Right forelimb (tissue), 1 donor: ENCODE measurements around the gene CPNE6.
A peak's percentile ranks its signal among the peaks of the same experiment; 100 is the strongest.
"Not testable (repeated sequence)": the region's sequence is repeated elsewhere in the genome, so short reads cannot be mapped to it uniquely, and the experiment has no call there.

ENCODE experiments used
- DNase-seq: peaks from one replicate; pipeline ENCODE4 v3.0.0-alpha.2; 2018

Gene CPNE6

DNA sequence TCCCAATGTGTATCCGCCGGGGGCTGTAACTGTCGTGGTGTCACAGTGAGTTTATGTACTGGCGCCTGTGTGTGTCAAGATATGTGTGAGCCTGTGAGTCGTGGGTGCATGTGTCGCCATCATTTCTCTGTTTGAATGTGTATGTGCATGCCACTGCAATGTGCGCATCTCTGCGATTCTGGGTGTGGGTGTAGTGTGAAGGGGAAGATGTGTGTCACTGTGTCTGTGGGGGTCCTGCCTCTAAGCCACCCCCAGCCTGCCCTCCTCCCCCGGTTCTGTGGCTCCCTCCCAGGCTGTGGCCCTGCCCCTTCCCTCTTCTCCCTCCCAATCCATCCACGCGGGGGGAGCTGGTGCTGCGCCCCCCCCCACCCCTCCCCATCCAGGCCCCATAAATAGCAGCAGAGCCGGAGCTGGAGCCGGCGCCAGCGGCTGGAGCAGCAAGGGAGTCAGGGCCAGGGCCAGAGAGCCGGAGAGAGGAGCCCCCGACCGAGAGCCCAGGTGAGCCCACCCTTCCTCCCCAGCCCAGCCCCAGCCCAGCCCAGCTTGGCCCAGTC is at the start of gene CPNE6:
TSS of gene CPNE6 (plus strand) at position 419 of the 554 bp plus-strand sequence. CDS start 1,375 bp downstream, outside the sequence.
- no peak for DNase-seq

DNA sequence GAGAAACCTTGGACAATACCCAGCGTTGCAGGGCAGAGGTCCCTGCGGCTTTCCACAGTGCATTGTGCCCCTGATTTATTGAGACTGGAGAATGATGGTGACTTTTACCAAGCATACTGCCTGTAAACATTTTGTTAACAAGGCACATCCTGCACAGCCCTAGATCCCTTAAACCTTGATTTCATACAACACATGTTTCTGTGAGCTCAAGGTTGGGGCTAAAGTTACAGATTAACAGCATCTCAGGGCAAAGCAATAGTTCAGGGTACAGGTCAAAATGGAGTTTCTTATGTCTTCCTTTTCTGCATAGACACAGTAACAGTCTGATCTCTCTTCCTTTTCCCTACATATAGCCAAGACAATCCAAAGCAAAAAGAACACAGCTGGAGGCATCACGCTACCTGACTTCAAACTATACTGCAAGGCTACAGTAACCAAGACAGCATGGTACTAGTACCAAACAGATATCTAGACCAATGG is 46.4 kb upstream of the CPNE6 start:
- DNase-seq: not testable (repeated sequence)

DNA sequence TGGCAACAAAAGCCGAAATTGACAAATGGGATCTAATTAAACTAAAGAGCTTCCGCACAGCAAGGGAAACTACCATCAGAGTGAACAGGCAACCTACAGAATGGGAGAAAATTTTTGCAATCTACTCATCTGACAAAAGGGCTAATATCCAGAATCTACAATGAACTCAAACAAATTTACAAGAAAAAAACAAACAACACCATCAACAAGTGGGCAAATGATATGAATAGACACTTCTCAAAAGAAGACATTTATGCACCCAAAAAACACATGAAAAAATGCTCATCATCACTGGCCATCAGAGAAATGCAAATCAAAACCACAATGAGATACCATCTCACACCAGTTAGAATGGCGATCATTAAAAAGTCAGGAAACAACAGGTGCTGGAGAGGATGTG is 41.7 kb upstream of the CPNE6 start:
- not testable (repeated sequence) for DNase-seq

DNA sequence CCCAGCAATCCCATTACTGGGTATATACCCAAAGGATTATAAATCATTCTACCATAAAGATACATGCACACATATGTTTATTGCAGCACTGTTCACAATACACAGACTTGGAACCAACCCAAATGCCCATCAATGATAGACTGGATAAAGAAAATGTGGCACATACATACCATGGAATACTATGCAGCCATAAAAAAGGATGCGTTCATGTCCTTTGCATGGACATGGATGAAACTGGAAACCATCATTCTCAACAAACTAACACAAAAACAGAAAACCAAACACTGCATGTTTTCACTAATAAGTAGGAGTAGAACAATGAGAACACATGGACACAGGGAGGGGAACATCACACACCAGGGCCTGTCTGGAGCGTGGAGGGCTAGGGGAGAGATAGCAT is 40.0 kb upstream of the CPNE6 start:
- DNase-seq: not testable (repeated sequence)

DNA sequence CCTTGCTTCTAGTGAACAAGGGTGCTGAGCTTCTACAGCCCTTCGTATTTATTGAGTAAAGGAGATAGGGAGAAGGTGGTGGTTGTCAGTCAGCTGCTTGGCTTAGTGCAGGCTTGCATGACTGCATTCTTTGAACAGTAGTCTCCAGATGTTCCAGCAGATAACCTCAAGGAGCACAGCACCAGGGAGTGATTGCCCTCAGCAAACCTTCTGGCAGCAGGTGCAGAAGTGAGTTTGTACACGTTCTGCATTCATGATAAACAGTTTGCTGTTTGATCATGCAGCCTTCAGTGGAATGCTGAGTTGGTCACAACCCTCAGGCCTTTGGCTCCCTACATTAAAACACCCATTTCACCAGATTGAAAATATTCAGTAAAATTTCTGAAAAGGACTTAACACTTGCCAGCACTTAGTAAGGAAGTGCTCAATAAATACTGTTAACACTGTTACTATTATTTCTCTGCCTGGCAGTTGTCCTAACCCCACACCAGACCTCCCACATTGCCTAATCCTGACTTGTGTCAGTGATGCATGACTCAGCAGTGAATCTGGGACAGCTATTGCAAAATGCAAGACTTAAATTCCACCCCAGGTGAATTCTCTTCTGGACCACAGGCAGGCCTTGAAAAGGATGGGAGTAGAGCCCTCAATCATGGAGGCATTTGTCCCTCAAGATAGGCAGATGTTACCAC is 38.5 kb upstream of the CPNE6 start:
- DNase-seq: no peak

DNA sequence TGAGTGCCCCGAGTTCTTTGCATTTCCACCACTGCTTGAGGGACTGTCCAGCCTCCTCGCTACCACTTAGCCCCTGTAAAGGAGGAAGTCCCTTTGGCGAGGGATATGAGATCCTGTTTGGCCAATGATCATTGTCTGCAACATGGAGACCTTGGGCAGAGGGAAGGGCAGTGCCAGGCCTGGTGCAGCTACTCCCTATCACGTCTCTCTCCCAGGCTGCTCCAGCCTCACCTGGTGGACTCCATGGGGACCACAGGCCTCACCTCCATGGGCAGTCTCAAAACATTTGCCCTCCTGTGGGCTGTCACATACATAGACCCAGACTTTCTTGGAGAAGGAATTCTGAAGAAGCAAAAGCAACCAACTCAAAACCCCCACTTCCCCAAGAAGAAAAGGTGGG is 35.6 kb upstream of the CPNE6 start:
- not testable (repeated sequence) for DNase-seq

DNA sequence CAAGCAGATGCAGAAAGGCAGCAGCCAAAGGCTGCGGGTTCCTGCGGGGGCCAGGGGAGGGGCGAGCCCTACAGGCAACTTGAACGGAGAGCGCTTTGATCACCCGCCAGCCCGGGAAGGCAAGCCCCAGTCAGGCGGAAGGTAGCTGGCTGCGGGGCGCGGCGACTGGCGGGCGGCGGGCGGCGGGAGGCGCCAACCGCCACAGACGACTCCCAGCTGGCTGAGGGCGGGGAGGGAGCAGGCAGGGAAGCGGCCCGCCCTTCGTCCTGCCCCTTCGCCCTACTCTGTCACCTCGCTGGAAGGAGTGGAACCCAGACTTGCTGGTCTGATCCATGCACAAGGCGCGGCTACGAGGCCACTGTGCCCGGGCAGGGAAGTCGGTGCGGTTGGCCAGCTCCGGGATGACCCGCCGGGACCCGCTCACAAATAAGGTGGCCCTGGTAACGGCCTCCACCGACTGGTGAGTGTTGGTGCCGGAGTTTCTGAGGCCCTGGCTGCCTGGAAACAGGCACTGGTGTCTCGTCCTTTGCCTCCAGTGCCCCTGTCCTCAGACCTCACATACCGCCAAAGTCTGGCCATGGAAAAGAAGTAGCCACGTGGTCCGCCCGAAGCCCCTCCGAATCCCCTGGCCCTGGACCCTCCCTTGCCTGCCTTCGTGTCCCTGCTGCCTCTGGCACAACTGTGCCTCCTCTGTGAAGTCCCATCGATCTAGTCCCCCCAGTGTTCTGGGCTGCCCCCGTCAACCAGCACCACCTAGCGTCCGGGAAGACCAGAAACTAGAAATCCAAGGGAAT is 35.0 kb upstream of the CPNE6 start:
- peak; percentile 87 for DNase-seq

DNA sequence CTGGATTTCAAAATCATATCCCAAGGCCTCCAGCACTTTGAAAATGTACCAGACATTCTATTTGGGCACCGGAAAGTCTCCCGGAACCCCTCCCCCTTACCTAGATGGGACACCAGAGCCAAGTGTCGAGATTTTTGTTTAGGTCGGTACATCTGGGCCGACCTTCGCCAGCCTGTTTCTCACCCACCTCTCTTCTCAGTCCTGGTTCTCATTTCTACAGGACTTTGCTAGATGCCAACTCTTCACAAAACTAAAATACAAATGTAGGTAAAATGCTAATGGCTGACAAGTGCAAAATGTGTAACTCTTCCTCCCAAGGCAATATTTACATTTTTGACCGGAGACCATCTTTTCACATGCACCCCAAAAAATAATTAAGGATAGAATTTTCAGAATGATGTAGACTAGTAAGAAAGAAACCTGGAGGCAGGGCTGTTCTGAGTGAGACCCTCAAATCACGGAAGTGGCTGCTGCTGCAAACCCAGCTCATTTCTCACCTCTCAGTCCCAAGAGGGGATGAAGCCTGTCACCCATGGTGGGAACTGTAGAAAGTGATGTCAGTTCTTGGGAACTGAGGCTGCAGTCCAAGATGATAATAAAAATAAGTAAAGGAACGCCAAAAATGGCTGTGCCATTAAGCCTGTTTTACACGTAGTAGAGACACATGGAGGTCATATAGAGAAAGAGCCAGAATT is 34.3 kb upstream of the CPNE6 start:
- not testable (repeated sequence) for DNase-seq

DNA sequence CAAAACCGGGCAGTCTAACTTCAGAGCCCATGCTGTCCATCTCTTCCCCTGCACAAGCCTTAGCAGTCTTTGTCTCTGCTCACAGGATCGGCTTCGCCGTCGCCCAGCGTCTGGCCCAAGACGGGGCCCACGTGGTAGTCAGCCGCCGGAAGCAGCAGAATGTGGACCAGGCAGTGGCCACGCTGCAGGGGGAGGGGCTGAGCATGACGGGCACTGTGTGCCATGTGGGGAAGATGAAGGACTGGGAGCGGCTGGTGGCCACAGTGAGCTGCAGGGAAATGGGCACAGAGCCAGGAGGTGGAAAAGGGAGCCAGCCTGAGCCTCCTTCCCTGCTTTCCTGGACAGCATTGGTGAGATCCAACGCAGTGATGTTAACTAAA is 33.7 kb upstream of the CPNE6 start:
- no peak for DNase-seq

DNA sequence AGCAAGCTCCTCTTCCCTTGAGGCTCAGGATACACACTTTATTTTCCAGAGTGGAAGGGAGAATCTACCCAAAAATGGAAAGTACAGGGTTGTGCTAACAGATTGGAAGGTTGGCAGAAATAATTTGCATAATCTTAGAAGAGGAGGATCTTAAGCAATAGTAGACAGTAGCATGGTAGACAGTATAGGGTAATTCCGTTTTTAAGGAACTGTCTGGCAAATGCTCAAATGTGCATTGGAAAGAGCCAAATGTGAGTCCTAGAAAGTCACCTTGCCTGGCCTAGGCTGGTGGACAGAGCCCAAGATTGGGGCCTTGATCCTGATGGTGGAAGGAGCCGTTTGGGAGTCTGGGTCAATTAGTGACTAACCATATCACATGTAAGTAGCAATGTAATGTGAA is 32.7 kb upstream of the CPNE6 start:
- no peak for DNase-seq

DNA sequence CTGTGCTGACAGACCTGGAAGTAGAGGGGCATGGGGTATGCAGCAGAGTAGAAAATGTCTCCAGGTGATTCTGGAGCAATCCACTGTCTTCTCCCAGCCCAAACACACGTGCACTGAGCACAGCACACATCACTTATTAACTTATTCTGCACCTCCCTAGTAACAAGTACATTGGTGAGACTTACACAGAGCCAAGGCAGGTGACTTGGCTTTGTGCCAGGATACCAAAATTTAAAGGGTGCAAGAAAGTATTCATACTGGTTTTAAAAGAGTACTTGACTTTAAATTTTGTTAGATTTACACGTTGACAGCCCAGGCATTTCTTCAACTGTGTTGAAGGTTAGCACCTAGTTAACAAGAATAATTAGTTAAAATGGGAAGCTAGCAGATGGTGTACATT is 30.7 kb upstream of the CPNE6 start:
- DNase-seq: no peak

DNA sequence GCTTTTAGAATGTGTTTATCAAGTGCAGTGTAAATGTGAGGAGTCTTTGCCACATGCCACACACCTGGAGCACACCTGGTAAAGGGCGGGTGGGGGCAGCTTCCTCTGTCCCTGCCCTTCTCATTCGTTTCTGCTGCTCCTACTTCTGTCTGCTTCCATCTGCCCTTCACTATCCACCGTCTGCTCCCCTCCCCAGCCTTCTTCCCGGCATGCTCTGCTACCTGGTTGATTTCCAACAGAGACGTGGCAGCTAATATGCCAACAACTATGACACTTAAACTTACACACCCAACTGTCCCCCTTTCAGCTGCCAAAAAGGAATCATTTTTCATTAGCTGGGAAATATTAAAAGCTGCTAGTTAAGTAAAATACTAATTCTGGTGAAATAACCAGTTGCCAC is 28.6 kb upstream of the CPNE6 start:
- no peak for DNase-seq

DNA sequence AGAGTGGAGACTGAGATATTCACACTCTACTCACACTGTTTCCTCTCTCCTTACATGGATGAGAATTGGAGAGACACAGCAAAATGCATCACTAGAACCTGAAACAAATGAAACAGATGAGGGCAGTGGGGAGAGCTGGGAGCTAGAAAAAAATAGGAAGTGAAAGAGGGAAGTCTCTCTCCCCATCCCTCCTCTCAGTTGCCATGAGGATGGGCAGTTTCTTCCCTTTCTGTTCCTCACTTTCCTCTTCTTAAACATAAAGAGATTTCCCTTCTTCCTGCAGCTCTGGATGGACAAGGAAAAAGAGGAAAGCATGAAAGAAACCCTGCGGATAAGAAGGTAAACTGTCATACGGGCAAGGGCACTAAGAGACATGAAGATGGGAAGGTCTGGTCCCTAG is 22.4 kb upstream of the CPNE6 start:
- not testable (repeated sequence) for DNase-seq

DNA sequence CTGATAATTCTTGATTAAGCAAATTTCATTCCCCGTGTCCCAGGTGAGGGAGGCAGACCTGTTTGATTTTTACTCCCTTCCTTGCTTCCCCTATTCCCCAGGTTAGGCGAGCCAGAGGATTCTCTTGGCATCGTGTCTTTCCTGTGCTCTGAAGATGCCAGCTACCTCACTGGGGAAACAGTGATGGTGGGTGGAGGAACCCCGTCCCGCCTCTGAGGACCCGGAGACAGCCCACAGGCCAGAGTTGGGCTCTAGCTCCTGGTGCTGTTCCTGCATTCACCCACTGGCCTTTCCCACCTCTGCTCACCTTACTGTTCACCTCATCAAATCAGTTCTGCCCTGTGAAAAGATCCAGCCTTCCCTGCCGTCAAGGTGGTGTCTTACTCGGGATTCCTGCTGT is 20.6 kb upstream of the CPNE6 start:
- peak; percentile 35 for DNase-seq

DNA sequence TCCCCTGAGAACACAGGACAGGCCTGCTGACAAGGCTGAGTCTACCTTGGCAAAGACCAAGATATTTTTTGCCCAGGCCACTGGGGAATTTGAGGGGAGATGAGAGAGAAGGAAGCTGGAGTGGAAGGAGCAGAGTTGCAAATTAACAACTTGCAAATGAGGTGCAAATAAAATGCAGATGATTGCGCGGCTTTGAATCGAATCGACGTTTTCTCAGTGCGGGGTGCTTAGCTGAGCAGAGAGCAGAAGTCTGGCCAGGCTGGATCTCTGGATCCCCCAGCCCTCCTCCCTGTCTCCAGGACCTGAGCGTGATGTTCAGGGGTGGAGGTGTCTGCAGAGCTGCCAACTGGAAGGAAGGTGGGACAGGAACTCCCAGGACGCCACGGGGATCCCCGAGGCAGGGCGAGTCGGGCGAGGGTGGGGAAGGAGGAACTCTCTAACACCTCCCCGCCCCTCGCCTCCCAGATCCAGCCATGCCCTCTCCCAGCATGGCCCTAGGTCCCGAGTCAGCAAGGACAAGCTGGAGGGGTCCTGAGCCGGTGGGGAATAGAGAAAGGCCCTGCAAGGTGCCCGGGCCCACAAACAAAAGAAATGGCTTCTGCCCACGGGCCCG is 20.1 kb upstream of the CPNE6 start:
- DNase-seq: no peak

DNA sequence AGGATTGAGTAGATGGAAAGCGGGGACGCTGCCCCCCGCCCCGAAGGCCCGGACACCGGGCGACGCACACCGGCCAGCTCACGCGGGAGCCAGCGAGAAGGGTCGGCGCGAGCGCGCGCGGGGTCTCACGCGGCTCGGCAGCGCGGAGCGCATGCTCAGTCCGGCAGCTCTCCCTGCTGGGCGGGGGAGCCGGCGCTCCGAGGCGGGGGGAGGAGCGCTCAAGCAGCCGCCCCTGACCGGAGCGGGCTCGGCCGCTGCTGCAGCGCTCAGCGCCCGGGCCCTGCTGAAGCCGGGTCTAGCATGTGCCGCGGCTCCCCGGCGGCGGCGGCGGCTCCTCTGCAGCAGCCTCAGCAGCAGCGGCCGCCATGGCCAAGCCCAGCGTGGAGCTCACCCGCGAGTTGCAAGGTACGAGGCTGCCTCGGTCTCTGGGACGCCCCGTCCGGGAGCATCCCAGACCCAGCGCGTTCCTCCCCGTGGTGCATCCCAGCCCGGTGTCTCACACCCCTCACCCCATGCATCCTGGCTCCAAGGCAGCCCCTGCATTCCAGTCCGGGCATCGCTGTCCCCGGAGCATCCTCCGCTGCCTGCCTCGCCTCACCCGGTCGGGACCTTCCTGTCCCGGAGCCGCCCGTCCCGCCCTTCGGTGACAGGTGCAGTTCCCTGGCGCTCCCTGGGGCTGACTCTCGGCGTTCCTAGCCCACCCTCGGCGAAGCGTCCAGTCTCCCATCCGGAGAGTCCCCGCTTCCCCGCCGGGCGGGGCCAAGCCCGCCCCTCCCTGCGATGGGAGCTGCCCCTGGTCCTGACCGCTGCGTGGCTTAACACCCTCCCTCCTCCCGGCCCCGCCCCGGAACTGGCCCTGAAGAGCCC is 19.3 kb upstream of the CPNE6 start, which contains the start of gene CARMIL3:
TSS of gene CARMIL3 (plus strand) at position 221 of the 867 bp plus-strand sequence. CDS start at position 366, 145 bp downstream.
- peak; percentile 77 for DNase-seq

DNA sequence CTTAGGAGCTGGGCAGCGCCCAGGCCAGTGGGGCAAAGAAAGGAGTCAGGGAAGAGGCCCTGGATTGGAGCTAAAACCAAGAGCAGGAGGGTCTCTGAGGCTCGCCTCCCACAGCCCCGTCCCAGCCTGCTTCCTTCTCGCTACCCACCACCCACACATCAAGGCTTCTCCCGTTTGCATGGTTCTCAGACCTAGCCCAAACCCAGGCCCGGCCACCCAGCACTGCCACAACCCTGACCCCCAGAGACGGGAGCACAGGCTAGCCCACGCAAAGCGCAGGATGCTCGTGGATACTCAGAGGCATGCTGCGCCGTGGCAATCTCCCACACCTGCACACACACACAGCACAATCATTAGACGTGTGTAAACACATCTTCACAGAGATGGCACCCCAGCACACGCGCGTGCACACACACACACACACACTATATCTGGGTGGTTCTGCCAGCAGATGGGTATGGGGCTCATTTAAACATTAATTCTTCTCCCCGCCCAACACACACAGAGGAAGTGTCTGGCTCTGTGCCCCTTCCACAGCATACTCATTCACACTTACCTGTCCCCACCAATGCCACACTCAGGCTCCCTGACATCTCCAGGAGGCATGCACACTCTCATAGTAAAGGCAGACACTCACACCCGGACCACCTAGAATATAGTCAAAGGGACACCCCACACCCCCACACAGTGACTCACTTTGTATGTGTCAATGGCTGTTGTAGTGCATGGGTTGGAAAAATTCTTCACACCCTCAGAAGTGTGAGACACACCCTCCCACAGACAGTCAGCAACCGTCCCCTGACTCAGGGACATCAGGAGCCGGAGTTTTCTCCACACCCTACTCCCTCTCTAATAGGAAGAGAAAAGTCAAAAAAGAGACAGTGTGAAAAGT is 18.5 kb upstream of the CPNE6 start:
- no peak for DNase-seq

DNA sequence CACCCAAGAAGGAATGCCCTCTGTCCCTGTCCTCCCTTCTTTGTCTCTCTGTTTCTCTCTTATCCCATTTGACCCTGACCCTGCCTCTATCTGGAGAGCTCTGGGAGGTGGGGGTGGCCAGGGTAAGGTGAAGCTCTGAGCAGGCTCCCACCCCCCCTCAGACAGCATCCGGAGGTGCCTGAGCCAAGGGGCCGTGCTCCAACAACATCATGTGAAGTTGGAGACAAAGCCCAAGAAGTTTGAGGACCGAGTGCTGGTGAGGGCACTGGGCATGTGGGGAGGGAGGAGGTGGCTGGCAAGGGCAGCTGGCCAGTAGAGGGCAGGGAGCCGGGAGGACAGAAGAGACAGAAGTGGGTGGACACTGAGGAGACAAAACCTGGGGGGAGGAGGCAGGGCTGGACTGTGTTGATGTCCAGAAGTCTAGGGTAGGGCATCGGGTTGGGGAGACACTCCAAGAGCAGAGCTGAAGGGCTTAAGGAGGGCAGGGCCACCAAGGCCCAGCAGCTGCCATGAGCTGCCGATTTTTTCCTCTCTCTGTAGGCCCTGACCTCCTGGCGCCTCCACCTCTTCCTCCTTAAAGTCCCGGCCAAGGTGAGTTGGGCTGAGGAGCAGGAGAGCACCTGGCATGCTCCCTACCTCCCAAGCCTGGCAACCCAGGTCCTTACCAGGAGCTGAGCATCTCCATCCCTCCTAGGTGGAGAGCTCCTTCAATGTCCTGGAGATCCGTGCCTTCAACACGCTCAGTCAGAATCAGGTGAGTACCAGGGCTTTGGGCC is 17.6 kb upstream of the CPNE6 start:
- DNase-seq: no peak

DNA sequence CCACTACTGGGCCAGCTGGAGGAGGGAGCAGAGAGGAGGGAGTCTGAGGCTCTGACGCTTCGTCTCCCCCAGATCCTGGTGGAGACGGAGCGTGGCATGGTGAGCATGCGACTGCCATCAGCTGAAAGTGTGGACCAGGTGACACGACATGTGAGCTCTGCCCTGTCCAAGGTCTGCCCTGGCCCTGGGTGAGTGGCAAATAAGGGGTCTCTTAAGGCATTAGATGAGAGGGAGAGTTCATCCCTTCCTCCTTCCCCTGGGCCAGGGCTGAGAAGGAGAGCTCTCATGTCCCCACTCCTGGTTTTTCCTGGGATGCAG is 17.1 kb upstream of the CPNE6 start:
- DNase-seq: no peak

DNA sequence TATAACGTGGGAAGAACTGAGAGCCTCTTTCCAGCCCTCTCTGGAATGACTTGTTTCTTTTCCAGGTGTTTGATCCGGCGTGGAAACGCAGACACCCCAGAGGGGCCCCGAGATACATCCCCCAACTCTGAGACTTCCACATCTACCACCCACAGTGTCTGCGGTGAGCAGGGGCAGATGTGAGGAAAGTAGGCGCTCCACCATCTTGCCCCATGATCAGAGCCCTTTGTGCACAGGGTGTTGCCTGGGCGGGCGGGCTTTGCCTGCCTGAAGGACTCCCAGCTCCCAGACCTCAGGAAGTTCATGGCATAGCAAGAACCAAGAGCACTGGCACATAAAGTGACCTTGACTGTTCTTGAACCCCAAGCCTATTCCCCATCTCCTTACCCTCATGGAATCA is 16.7 kb upstream of the CPNE6 start:
- DNase-seq: no peak
